Dedifferentiated amniotic fluid mesenchymal stem cell (primary cell): ENCODE results near the gene UCP3.
A peak's percentile ranks its signal among the peaks of the same experiment; 100 is the strongest.

Experiments
- DNase-seq: peaks from one replicate; pipeline ENCODE4 v3.0.0-alpha.2; 2016; ENCODE audit errors: extremely low spot score

Gene UCP3

GRCh38 chr11:74008373-74009229 lies at the start of gene UCP3:
Gene UCP3 (minus strand): TSS chr11:74009085. CDS start chr11:74007042, 2,043 bp downstream.
- DNase-seq: no peak

- DNase-seq: no peak
Measured at GRCh38 chr11:74057249-74058151, 48.6 kb upstream of the UCP3 start.

DNA sequence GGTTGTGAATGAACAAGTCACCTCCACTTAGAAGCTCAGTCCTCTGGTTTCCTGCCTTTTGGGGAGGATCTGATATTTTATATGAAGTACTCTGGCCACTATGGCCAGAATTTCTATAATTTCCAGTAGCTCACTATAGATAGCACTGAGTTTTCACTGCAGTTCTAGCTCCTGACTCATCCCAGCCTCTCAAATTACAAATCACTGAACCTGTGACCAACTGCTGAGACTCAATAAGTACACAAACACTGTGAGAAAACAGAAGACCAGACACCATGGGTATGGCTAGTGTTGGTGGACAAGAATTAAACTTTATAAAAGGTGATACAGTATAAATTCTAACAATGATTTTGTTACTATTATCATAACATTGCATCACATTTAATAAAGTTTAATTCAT lies 47.1 kb upstream of the UCP3 start:
- peak; percentile 43 for DNase-seq

- DNase-seq: no peak
Measured at GRCh38 chr11:74050465-74050864, 41.6 kb upstream of the UCP3 start.

- no peak for DNase-seq
Measured at GRCh38 chr11:74048993-74049392, 40.1 kb upstream of the UCP3 start.

DNA sequence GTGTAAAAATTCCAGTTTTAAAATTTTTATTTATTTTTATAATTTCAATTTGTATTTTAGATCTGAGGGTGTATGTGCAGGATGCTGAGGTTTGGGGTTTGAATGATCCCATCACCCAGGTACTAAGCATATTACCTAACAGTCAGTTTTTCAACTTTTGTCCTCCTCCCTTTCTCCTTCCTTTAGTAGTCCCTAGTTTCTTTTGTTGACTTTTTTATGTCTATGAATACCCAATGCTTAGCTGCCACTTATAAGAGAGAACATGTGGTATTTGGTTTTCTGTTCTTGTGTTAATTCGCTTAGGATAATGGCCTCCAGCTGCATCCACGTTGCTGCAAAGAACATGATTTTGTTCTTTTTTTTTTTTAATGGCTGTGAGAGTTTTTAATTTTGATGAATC lies 35.7 kb upstream of the UCP3 start:
- DNase-seq: no peak

DNA sequence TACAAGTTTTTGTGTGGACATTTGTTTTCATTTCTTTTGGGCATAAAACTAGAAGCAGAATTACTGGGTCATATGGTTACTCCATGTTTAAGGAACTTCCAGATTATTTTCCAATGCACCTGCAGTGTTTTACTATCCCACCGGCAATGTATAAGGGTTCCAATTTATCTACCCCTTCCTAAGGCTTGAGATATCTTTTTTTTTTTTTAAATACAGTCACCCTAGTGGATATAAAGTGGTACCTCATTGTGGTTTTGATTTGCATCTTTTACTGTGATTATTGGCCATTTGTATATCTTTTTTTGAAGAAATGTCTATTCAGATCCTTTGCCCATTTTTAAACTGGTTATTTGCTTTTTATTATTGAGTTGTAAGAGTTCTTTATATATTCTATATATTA lies 34.6 kb upstream of the UCP3 start:
- no peak for DNase-seq

DNA sequence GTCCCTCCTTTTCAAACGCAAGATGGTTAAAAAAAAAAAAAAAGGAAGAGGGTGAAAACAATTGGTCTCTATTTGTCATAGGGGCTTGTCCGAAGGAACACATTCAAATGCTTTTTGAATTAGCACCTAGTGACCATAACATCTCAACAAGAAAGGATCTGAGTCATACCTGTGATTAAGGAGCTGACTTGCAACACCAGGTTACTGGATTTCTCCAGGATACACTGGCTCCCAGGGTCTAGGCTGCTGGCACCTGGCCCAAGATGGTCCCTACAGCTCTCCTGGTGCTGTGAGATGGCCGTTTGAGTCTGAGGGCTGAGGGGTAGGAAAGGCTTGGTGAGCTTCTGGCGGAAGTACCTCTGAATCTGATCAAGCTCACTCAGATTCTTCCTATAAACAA lies 28.4 kb upstream of the UCP3 start:
- no peak for DNase-seq

GRCh38 chr11:74035264-74035663 lies 26.4 kb upstream of the UCP3 start:
- no peak for DNase-seq

DNA sequence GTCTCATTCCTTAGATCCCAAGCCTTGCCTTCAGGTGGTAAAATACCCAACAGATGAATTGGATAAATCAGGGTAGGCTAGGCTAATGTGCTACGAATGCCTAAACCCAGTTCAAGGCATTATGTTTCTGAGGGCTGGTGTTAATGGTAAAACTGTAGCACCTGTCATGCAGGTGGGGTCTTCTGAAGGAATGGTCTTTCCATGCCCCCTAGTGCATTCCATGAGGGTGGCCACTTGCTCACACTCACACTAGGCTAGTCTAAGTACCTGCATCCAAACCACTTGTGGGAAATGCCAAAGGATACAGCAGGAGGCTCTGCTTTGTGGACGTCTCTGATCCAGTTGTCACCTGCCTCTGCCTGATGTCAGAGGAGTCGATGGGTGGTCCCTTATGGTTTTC lies 24.2 kb upstream of the UCP3 start:
- DNase-seq: no peak

GRCh38 chr11:74030723-74031676 lies 22.1 kb upstream of the UCP3 start:
- DNase-seq: no peak

GRCh38 chr11:74025467-74026166 lies 16.7 kb upstream of the UCP3 start:
- DNase-seq: no peak

DNA sequence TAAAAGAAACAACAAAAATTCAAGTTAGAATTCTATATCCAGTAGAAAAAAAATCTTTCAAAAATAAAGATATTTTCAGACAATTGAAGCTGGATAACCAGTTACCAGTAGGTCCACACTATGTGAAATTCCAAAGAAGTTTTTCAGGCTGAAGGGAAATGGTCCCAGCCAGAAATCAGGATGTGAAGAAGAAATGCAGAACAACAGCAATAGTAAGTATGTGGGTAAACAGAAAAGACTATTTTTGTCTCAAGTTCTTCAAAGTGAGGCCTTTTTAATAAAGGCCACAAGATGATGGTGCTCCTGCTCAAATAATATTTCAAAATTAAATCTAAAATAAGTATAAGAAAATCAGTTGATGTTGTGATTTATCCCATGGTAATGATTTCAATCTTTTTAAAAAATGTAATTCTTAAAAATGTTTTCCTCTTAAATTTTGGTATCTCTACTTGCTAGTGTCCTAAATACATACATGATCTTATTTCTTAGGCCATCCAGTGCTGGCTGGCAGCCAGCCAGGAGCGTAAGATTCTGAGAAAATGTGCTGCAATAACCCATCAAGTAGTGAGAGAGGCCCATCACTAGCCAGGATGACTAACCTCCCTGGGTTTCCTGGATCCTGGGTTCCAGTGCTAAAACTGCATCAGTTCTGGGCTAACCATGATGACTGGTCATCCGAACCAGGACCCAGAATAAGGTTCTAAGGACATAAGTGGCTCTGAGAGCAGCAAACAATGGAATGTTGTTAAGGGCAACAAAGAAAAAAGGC lies 15.6 kb upstream of the UCP3 start:
- peak; percentile 54 for DNase-seq

- DNase-seq: no peak
Measured at GRCh38 chr11:74023276-74023675, 14.4 kb upstream of the UCP3 start.

- no peak for DNase-seq
Measured at GRCh38 chr11:74022546-74022945, 13.7 kb upstream of the UCP3 start.

- no peak for DNase-seq
Measured at GRCh38 chr11:74021998-74022397, 13.1 kb upstream of the UCP3 start.

- DNase-seq: no peak
Measured at GRCh38 chr11:74020539-74020938, 11.7 kb upstream of the UCP3 start.

DNA sequence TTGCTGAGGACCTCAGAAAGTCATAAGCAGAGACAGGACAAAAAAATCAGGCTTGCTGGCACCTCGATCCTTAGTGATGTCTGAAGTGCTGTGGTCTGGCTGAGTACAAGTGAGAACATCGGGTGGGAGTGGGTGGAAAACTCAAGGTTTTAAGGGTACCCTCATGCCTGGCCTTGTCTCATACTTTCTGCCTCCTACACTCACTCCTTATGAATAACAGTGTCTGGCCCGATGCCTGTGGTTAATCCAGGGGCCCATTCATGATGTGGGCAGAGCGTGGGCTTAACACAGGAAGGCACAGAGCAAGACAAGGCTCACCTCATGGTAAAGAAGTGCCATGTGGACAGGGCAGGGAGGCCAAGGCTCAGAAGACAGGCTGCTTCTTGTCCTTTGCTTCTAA lies 11.0 kb upstream of the UCP3 start:
- DNase-seq: no peak

GRCh38 chr11:74019104-74019738 lies 10.3 kb upstream of the UCP3 start:
- DNase-seq: no peak
